Measurements from ENCODE around the gene AADACL3.

Gene AADACL3

DNA sequence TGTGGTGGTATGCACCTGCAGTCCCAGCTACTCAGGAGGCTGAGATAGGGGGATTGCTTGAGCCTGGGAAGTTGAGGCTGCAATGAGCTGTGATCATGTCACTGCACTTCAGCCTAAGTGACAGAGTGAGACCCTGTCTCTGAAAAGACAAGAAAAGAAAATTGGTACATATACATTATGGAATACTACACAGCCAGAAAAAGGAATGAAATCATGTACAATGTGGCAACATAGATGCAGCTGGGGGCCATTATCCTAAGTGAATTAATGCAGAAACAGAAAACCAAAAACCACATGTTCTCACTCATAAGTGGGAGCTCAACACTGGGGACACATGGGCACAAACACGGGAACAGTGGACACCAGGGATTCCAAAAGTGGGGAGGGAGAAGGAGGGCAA is 23.0 kb downstream of the AADACL3 start:
- no peak overlapping the region for H4K91ac ChIP-seq (ENCODE audit: low read depth, low read length, poor library complexity)
- no peak overlapping the region for H2AK5ac ChIP-seq (ENCODE audit: low read depth, low read length)
- no peak overlapping the region for H2BK12ac ChIP-seq (ENCODE audit: low read length)
- H3K4me1 ChIP-seq (ENCODE audit: control insufficient read depth in 2 of 2, insufficient read depth in 1 of 2, low read depth in 1 of 2, low read length in 2 of 2) = no peaks in the 10 kb centered on the region
- H2BK15ac ChIP-seq (ENCODE audit: low read length) = no peak overlapping the region
- no peak overlapping the region for H3K18ac ChIP-seq (ENCODE audit: low read length)
- H3K36me3 ChIP-seq (replicated peaks in 1 of 2; ENCODE audit: control insufficient read depth in 2 of 2, insufficient read depth in 2 of 2, low read length in 2 of 2) = no peaks in the 10 kb centered on the region
- no peak overlapping the region for H3K4me3 ChIP-seq (ENCODE audit: low read length in 2 of 2)
- WGBS, 2 donors (ENCODE audit: extremely low coverage in 2 of 2, insufficient read length in 2 of 2, insufficient replicate concordance in 1 of 2) = no CpG with 5 or more reads among the region's 1 CpG
- H3K79me1 ChIP-seq (ENCODE audit: low read depth, low read length) = no peaks in the 10 kb centered on the region
- no peaks in the 10 kb centered on the region for H3K27me3 ChIP-seq (ENCODE audit: control insufficient read depth in 3 of 3, insufficient read depth in 3 of 3, low read depth in 1 of 3, low read length in 3 of 3)
- no peak for DNase-seq (ENCODE audit: low spot score)
- H2BK120ac ChIP-seq (ENCODE audit: low read depth, low read length) = no peak overlapping the region
- no peak overlapping the region for H3K14ac ChIP-seq (ENCODE audit: low read length)
- no peak overlapping the region for H3K9ac ChIP-seq (ENCODE audit: low read depth, low read length, poor library complexity)
- no peak overlapping the region for H2AFZ ChIP-seq (ENCODE audit: low read length)
- no peak overlapping the region for H3K4ac ChIP-seq (ENCODE audit: low read length)
- no peak overlapping the region for H3K4me2 ChIP-seq (ENCODE audit: insufficient read depth, low read length, poor library complexity, severe bottlenecking)
- H2BK5ac ChIP-seq (ENCODE audit: low read length) = no peak overlapping the region
- no peaks in the 10 kb centered on the region for H3K9me3 ChIP-seq (replicated peaks in 1 of 2; ENCODE audit: control insufficient read depth in 2 of 2, insufficient read depth in 1 of 2, low read depth in 1 of 2, low read length in 2 of 2)
- no peak overlapping the region for H4K8ac ChIP-seq (ENCODE audit: low read depth, low read length)
- no peak overlapping the region for H3K27ac ChIP-seq (replicated peaks; ENCODE audit: low read length)
- no peak overlapping the region for H3K23ac ChIP-seq (ENCODE audit: low read depth, low read length, poor library complexity)

GRCh38 chr1:12739613-12740012 is 23.7 kb downstream of the AADACL3 start:
- H3K36me3 ChIP-seq (replicated peaks in 1 of 2; ENCODE audit: control insufficient read depth in 2 of 2, insufficient read depth in 2 of 2, low read length in 2 of 2) = no peaks in the 10 kb centered on the region
- H3K79me1 ChIP-seq (ENCODE audit: low read depth, low read length) = no peaks in the 10 kb centered on the region
- H3K27ac ChIP-seq (replicated peaks; ENCODE audit: low read length) = no peak overlapping the region
- no peak overlapping the region for H3K4me3 ChIP-seq (ENCODE audit: low read length in 2 of 2)
- H2BK15ac ChIP-seq (ENCODE audit: low read length) = no peak overlapping the region
- H3K9me3 ChIP-seq (replicated peaks in 1 of 2; ENCODE audit: control insufficient read depth in 2 of 2, insufficient read depth in 1 of 2, low read depth in 1 of 2, low read length in 2 of 2) = no peaks in the 10 kb centered on the region
- H3K23ac ChIP-seq (ENCODE audit: low read depth, low read length, poor library complexity) = no peak overlapping the region
- H2AK5ac ChIP-seq (ENCODE audit: low read depth, low read length) = no peak overlapping the region
- no peak overlapping the region for H3K18ac ChIP-seq (ENCODE audit: low read length)
- no peak overlapping the region for H4K91ac ChIP-seq (ENCODE audit: low read depth, low read length, poor library complexity)
- H2AFZ ChIP-seq (ENCODE audit: low read length) = no peak overlapping the region
- WGBS, 2 donors (ENCODE audit: extremely low coverage in 2 of 2, insufficient read length in 2 of 2, insufficient replicate concordance in 1 of 2) = no CpG with 5 or more reads among the region's 5 CpGs
- no peak overlapping the region for H3K4me2 ChIP-seq (ENCODE audit: insufficient read depth, low read length, poor library complexity, severe bottlenecking)
- H3K27me3 ChIP-seq (ENCODE audit: control insufficient read depth in 3 of 3, insufficient read depth in 3 of 3, low read depth in 1 of 3, low read length in 3 of 3) = no peaks in the 10 kb centered on the region
- H2BK120ac ChIP-seq (ENCODE audit: low read depth, low read length) = no peak overlapping the region
- no peak for DNase-seq (ENCODE audit: low spot score)
- H3K4me1 ChIP-seq (ENCODE audit: control insufficient read depth in 2 of 2, insufficient read depth in 1 of 2, low read depth in 1 of 2, low read length in 2 of 2) = no peaks in the 10 kb centered on the region
- no peak overlapping the region for H3K4ac ChIP-seq (ENCODE audit: low read length)
- H2BK12ac ChIP-seq (ENCODE audit: low read length) = no peak overlapping the region
- H3K9ac ChIP-seq (ENCODE audit: low read depth, low read length, poor library complexity) = no peak overlapping the region
- no peak overlapping the region for H4K8ac ChIP-seq (ENCODE audit: low read depth, low read length)
- H3K14ac ChIP-seq (ENCODE audit: low read length) = no peak overlapping the region
- H2BK5ac ChIP-seq (ENCODE audit: low read length) = no peak overlapping the region

DNA sequence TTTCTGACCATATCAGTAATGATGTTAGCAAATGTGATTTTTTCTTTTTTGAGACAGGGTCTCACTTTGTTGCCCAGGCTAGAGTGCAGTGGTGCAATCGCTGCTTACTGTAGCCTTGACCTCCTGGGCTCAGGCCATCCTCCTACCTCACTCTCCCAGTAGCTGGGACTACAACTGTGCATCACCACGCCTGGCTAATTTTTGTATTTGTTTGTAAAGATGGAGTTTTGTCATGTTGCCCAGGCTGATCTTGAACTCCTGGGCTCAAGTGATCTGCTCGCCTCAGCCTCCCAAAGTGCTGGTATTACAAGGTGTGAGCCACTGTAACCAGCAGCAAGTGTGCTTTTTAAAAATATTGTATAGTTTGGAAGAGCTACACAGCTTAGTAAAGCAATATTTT is 26.0 kb downstream of the AADACL3 start:
- Histone ChIP-seq H2AFZ (ENCODE audit: low read length) (no peak overlapping the region), H2BK15ac (ENCODE audit: low read length) (no peak overlapping the region), H3K14ac (ENCODE audit: low read length) (no peak overlapping the region), H3K4me2 (ENCODE audit: insufficient read depth, low read length, poor library complexity, severe bottlenecking) (no peak overlapping the region), H3K18ac (ENCODE audit: low read length) (no peak overlapping the region), H2AK5ac (ENCODE audit: low read depth, low read length) (no peak overlapping the region), H3K27me3 (ENCODE audit: control insufficient read depth in 3 of 3, insufficient read depth in 3 of 3, low read depth in 1 of 3, low read length in 3 of 3) (no peaks in the 10 kb centered on the region), H2BK120ac (ENCODE audit: low read depth, low read length) (no peak overlapping the region), H3K27ac (replicated peaks; ENCODE audit: low read length) (no peak overlapping the region), H2BK5ac (ENCODE audit: low read length) (no peak overlapping the region), H3K9me3 (replicated peaks in 1 of 2; ENCODE audit: control insufficient read depth in 2 of 2, insufficient read depth in 1 of 2, low read depth in 1 of 2, low read length in 2 of 2) (no peaks in the 10 kb centered on the region), H4K8ac (ENCODE audit: low read depth, low read length) (no peak overlapping the region), H3K4ac (ENCODE audit: low read length) (no peak overlapping the region), H3K36me3 (replicated peaks in 1 of 2; ENCODE audit: control insufficient read depth in 2 of 2, insufficient read depth in 2 of 2, low read length in 2 of 2) (no peaks in the 10 kb centered on the region), H3K9ac (ENCODE audit: low read depth, low read length, poor library complexity) (no peak overlapping the region), H3K79me1 (ENCODE audit: low read depth, low read length) (no peaks in the 10 kb centered on the region), H3K23ac (ENCODE audit: low read depth, low read length, poor library complexity) (no peak overlapping the region), H4K91ac (ENCODE audit: low read depth, low read length, poor library complexity) (no peak overlapping the region), H3K4me1 (ENCODE audit: control insufficient read depth in 2 of 2, insufficient read depth in 1 of 2, low read depth in 1 of 2, low read length in 2 of 2) (no peaks in the 10 kb centered on the region), H3K4me3 (ENCODE audit: low read length in 2 of 2) (no peak overlapping the region), H2BK12ac (ENCODE audit: low read length) (no peak overlapping the region)
- no CpG with 5 or more reads among the region's 3 CpGs for WGBS, 2 donors (ENCODE audit: extremely low coverage in 2 of 2, insufficient read length in 2 of 2, insufficient replicate concordance in 1 of 2)
- DNase-seq (ENCODE audit: low spot score) = no peak

DNA sequence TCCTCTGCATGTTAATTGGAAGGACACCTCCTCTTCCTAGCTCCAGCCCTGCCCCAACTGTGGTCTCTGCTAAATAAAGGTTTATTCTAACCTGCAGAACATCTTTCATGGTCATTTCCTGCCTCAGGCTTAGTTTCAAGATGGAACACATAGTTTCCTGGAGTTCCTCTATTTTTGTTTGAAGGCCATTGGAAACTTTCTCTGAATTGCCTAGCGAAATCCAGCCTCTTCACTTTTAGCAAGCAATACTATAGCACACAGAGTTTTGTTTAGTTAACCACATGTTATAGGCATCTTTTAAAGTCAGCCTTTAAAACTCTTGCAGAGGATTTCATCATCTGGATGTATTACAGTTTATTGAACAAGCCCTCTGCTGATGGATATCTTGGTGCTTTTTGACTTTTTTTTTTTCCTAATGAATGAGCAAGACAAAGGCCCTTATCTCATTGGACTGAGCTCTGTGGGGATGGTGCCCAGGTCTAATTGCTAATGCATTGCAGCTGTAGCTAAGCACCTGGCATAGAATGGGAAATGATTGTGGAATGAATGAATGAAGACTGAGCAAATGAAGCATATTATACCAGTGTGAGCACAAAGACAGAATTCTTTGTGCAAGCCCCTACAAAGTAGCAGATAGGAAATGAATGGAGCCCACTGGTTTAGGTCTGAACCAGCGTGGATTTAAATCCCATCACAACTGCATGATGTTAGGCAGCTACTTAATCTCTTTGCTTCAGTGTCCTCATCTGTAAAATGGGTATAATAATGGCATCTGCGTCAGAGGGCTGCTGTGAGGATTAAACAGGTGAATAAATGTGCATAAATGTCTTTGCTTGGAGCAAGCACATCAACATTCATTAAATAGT is 29.4 kb downstream of the AADACL3 start:
- Histone ChIP-seq H2BK120ac (ENCODE audit: low read depth, low read length) (no peak overlapping the region), H3K14ac (ENCODE audit: low read length) (no peak overlapping the region), H3K9ac (ENCODE audit: low read depth, low read length, poor library complexity) (no peak overlapping the region), H3K27me3 (ENCODE audit: control insufficient read depth in 3 of 3, insufficient read depth in 3 of 3, low read depth in 1 of 3, low read length in 3 of 3) (no peaks in the 10 kb centered on the region), H3K4ac (ENCODE audit: low read length) (no peak overlapping the region), H3K79me1 (ENCODE audit: low read depth, low read length) (no peaks in the 10 kb centered on the region), H3K36me3 (replicated peaks in 1 of 2; ENCODE audit: control insufficient read depth in 2 of 2, insufficient read depth in 2 of 2, low read length in 2 of 2) (no peaks in the 10 kb centered on the region), H4K91ac (ENCODE audit: low read depth, low read length, poor library complexity) (no peak overlapping the region), H2AK5ac (ENCODE audit: low read depth, low read length) (no peak overlapping the region), H2AFZ (ENCODE audit: low read length) (no peak overlapping the region), H3K4me3 (ENCODE audit: low read length in 2 of 2) (no peak overlapping the region), H3K27ac (replicated peaks; ENCODE audit: low read length) (no peak overlapping the region), H3K4me2 (ENCODE audit: insufficient read depth, low read length, poor library complexity, severe bottlenecking) (no peak overlapping the region), H3K18ac (ENCODE audit: low read length) (no peak overlapping the region), H3K23ac (ENCODE audit: low read depth, low read length, poor library complexity) (no peak overlapping the region), H4K8ac (ENCODE audit: low read depth, low read length) (no peak overlapping the region), H2BK5ac (ENCODE audit: low read length) (no peak overlapping the region), H2BK15ac (ENCODE audit: low read length) (no peak overlapping the region), H2BK12ac (ENCODE audit: low read length) (no peak overlapping the region), H3K4me1 (ENCODE audit: control insufficient read depth in 2 of 2, insufficient read depth in 1 of 2, low read depth in 1 of 2, low read length in 2 of 2) (no peaks in the 10 kb centered on the region), H3K9me3 (replicated peaks in 1 of 2; ENCODE audit: control insufficient read depth in 2 of 2, insufficient read depth in 1 of 2, low read depth in 1 of 2, low read length in 2 of 2) (peaks cover 3 to 5% of the 10 kb centered on the region in 2 donors)
- no CpG with 5 or more reads among the region's 3 CpGs for WGBS, 2 donors (ENCODE audit: extremely low coverage in 2 of 2, insufficient read length in 2 of 2, insufficient replicate concordance in 1 of 2)
- no peak for DNase-seq (ENCODE audit: low spot score)

Measured in neuronal stem cell (in vitro differentiated cells).